HL-60/S4 treated with retinoic acid at 250 ng/mL for 4 days and 3 days (cell line): ENCODE measurements around the gene FKBP7.
"Not testable (repeated sequence)": the region's sequence is repeated elsewhere in the genome, so short reads cannot be mapped to it uniquely, and the experiment has no call there.

Experiments
- in situ Hi-C: fragments of 300-500 bp; cut with MboI; formaldehyde crosslinking; loops from 2 replicates; pipeline ENCODE4 v1.7.0; 2022; ENCODE audit warnings: low sequenced_read_pairs

Gene FKBP7

GRCh38 chr2:178478439-178479274 lies at the start of gene FKBP7:
Gene FKBP7, minus strand, starts transcription at chr2:178478600. Its CDS starts 101 bp downstream, at chr2:178478499.
- in situ Hi-C loops: no loop called here

GRCh38 chr2:178527592-178527991 lies 49.2 kb upstream of the FKBP7 start:
- in situ Hi-C loops: no loop called here

- in situ Hi-C loops: no loop called here
Observed at GRCh38 chr2:178526256-178526655, 47.9 kb upstream of the FKBP7 start.

- in situ Hi-C loops: not testable (repeated sequence)
Observed at GRCh38 chr2:178525460-178525859, 47.1 kb upstream of the FKBP7 start.

- in situ Hi-C loops: not testable (repeated sequence)
Observed at GRCh38 chr2:178525010-178525409, 46.6 kb upstream of the FKBP7 start.

GRCh38 chr2:178523596-178524134 lies 45.3 kb upstream of the FKBP7 start:
- in situ Hi-C loops: no loop called here

GRCh38 chr2:178522950-178523595 lies 44.7 kb upstream of the FKBP7 start:
- in situ Hi-C loops: no loop called here

- in situ Hi-C loops: no loop called here
Observed at GRCh38 chr2:178521304-178522150, 43.1 kb upstream of the FKBP7 start.

GRCh38 chr2:178517496-178517895 lies 39.1 kb upstream of the FKBP7 start:
- in situ Hi-C loops: no loop called here

GRCh38 chr2:178514664-178515063 lies 36.3 kb upstream of the FKBP7 start:
- in situ Hi-C loops: no loop called here

GRCh38 chr2:178513876-178514275 lies 35.5 kb upstream of the FKBP7 start:
- in situ Hi-C loops: no loop called here

GRCh38 chr2:178512484-178512883 lies 34.1 kb upstream of the FKBP7 start:
- in situ Hi-C loops: no loop called here

- in situ Hi-C loops: no loop called here
Observed at GRCh38 chr2:178510384-178510783, 32.0 kb upstream of the FKBP7 start.

GRCh38 chr2:178508646-178509045 lies 30.2 kb upstream of the FKBP7 start:
- in situ Hi-C loops: no loop called here

- in situ Hi-C loops: no loop called here
Observed at GRCh38 chr2:178506949-178507348, 28.5 kb upstream of the FKBP7 start.

GRCh38 chr2:178506524-178506923 lies 28.1 kb upstream of the FKBP7 start:
- in situ Hi-C loops: no loop called here

- in situ Hi-C loops: no loop called here
Observed at GRCh38 chr2:178506101-178506500, 27.7 kb upstream of the FKBP7 start.

- in situ Hi-C loops: no loop called here
Observed at GRCh38 chr2:178502751-178503150, 24.4 kb upstream of the FKBP7 start.

- in situ Hi-C loops: no loop called here
Observed at GRCh38 chr2:178499640-178500039, 21.2 kb upstream of the FKBP7 start.

GRCh38 chr2:178498137-178498536 lies 19.7 kb upstream of the FKBP7 start:
- in situ Hi-C loops: no loop called here

- in situ Hi-C loops: no loop called here
Observed at GRCh38 chr2:178496049-178496448, 17.6 kb upstream of the FKBP7 start.
